Liver (tissue), 3 donors: Measurements from ENCODE around the gene LDLRAD4.

Source experiments
- EGR1 ChIP-seq, 2 donors: IDR thresholded peaks; 2 replicates each; pipeline ENCODE4 v1.6.1; 2016 to 2018; ENCODE audit warnings: antibody characterized with exemption in 2 of 2, low read depth in 2 of 2
- GABPA ChIP-seq, 2 donors: IDR thresholded peaks in 1 of 2; conservative IDR thresholded peaks in 1 of 2; 2 replicates each; pipeline ENCODE4 v1.6.1; 2016; ENCODE audit warnings: antibody characterized with exemption in 2 of 2, mild to moderate bottlenecking in 1 of 2, moderate library complexity in 1 of 2
- HNF4G ChIP-seq: IDR thresholded peaks from 2 replicates; pipeline ENCODE4 v1.6.1; 2016; ENCODE audit warnings: antibody characterized with exemption
- JUND ChIP-seq, 2 donors: IDR thresholded peaks; 2 replicates each; pipeline ENCODE4 v1.6.1; 2016; ENCODE audit warnings: antibody characterized with exemption in 2 of 2
- RAD21 ChIP-seq, 2 donors: IDR thresholded peaks; 2 replicates each; pipeline ENCODE4 v1.6.1; 2016; ENCODE audit warnings: antibody characterized with exemption in 2 of 2, mild to moderate bottlenecking in 2 of 2
- RXRA ChIP-seq, 2 donors: IDR thresholded peaks; 2 replicates each; pipeline ENCODE4 v1.6.1; 2017 to 2018; ENCODE audit warnings: antibody characterized with exemption in 2 of 2, mild to moderate bottlenecking in 1 of 2
- SP1 ChIP-seq: IDR thresholded peaks from 2 replicates; pipeline ENCODE4 v1.6.1; 2018; ENCODE audit warnings: antibody characterized with exemption, mild to moderate bottlenecking
- TAF1 ChIP-seq: conservative IDR thresholded peaks from 2 replicates; pipeline ENCODE4 v1.6.1; 2016; ENCODE audit warnings: antibody characterized with exemption, mild to moderate bottlenecking
- TF ChIP-seq, protein P1 (sequence below): fragments of 150-350 bp; IDR thresholded peaks from 2 replicates; pipeline ENCODE4 v1.5.1; 2017; ENCODE audit warnings: improper control_type of control experiment, low read depth, low read length; ENCODE audit not compliant: missing input control
- TF ChIP-seq, protein P2 (sequence below): IDR thresholded peaks from 2 replicates; pipeline ENCODE4 v1.6.1; 2016; ENCODE audit warnings: antibody characterized with exemption, mild to moderate bottlenecking
- TF ChIP-seq, protein P3 (sequence below): IDR thresholded peaks from 2 replicates; pipeline ENCODE4 v1.6.1; 2016; ENCODE audit warnings: antibody characterized with exemption
- TF ChIP-seq, protein P4 (sequence below): IDR thresholded peaks from 2 replicates; pipeline ENCODE4 v1.6.1; 2016; ENCODE audit warnings: antibody characterized with exemption
- donor health status: healthy.
- donor health status: healthy.

DNA sequence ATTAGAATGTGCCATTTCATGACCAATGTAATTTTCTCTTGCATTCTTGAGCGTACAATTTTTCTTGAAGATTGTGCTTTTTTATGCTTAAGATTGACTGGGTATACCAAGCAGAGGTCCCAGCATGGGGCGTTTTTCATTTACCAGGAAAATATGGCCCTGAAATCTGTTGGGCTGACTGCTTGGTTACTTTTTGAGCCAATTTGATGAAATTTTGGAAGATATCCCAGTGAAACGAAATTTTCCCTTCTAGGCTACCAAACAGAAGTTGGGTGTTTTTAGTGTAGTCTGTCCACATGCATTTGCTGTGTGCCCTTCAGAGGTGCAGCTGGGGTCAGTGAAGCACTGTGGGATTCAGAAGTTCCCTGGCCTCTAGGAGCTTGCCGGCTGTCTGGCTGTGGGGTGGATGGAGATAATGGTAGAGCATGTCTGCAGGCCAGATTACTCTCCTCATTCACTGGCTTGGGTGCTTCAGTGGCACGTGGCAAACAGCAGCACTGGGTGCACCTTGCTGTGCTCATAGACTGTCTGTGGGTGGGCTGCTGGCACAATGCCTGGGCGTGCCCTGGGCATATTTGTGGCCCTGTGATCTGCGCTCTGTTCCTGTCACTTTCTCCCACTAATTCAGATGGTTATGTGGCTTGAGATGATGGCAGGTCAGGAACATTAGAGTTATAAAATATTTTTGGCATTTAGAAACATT lies 73.3 kb downstream of the LDLRAD4 start:
- TF ChIP-seq, protein P1, sequence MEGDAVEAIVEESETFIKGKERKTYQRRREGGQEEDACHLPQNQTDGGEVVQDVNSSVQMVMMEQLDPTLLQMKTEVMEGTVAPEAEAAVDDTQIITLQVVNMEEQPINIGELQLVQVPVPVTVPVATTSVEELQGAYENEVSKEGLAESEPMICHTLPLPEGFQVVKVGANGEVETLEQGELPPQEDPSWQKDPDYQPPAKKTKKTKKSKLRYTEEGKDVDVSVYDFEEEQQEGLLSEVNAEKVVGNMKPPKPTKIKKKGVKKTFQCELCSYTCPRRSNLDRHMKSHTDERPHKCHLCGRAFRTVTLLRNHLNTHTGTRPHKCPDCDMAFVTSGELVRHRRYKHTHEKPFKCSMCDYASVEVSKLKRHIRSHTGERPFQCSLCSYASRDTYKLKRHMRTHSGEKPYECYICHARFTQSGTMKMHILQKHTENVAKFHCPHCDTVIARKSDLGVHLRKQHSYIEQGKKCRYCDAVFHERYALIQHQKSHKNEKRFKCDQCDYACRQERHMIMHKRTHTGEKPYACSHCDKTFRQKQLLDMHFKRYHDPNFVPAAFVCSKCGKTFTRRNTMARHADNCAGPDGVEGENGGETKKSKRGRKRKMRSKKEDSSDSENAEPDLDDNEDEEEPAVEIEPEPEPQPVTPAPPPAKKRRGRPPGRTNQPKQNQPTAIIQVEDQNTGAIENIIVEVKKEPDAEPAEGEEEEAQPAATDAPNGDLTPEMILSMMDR = no peak
- TF ChIP-seq GABPA (IDR thresholded peaks at IDR 0.05 in 1 of 2, conservative IDR thresholded peaks at IDR 0.05 in 1 of 2) (no peak), EGR1 (IDR thresholded peaks at IDR 0.05; ENCODE audit: low read depth in 2 of 2) (no peak), RXRA (IDR thresholded peaks at IDR 0.05) (no peak), TAF1 (no peak), JUND (IDR thresholded peaks at IDR 0.05) (no peak), SP1 (no peak), HNF4G (no peak), RAD21 (IDR thresholded peaks at IDR 0.05) (no peak)
- TF ChIP-seq, protein P2, sequence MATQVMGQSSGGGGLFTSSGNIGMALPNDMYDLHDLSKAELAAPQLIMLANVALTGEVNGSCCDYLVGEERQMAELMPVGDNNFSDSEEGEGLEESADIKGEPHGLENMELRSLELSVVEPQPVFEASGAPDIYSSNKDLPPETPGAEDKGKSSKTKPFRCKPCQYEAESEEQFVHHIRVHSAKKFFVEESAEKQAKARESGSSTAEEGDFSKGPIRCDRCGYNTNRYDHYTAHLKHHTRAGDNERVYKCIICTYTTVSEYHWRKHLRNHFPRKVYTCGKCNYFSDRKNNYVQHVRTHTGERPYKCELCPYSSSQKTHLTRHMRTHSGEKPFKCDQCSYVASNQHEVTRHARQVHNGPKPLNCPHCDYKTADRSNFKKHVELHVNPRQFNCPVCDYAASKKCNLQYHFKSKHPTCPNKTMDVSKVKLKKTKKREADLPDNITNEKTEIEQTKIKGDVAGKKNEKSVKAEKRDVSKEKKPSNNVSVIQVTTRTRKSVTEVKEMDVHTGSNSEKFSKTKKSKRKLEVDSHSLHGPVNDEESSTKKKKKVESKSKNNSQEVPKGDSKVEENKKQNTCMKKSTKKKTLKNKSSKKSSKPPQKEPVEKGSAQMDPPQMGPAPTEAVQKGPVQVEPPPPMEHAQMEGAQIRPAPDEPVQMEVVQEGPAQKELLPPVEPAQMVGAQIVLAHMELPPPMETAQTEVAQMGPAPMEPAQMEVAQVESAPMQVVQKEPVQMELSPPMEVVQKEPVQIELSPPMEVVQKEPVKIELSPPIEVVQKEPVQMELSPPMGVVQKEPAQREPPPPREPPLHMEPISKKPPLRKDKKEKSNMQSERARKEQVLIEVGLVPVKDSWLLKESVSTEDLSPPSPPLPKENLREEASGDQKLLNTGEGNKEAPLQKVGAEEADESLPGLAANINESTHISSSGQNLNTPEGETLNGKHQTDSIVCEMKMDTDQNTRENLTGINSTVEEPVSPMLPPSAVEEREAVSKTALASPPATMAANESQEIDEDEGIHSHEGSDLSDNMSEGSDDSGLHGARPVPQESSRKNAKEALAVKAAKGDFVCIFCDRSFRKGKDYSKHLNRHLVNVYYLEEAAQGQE = no peak
- TF ChIP-seq, protein P3, sequence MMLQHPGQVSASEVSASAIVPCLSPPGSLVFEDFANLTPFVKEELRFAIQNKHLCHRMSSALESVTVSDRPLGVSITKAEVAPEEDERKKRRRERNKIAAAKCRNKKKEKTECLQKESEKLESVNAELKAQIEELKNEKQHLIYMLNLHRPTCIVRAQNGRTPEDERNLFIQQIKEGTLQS = no peak
- TF ChIP-seq, protein P4, sequence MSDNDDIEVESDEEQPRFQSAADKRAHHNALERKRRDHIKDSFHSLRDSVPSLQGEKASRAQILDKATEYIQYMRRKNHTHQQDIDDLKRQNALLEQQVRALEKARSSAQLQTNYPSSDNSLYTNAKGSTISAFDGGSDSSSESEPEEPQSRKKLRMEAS = no peak
